ENCODE results near the gene MED6.

GRCh38 chr14:70622111-70622712, 21.8 kb upstream of the MED6 start:
- TF ChIP-seq, protein P1, sequence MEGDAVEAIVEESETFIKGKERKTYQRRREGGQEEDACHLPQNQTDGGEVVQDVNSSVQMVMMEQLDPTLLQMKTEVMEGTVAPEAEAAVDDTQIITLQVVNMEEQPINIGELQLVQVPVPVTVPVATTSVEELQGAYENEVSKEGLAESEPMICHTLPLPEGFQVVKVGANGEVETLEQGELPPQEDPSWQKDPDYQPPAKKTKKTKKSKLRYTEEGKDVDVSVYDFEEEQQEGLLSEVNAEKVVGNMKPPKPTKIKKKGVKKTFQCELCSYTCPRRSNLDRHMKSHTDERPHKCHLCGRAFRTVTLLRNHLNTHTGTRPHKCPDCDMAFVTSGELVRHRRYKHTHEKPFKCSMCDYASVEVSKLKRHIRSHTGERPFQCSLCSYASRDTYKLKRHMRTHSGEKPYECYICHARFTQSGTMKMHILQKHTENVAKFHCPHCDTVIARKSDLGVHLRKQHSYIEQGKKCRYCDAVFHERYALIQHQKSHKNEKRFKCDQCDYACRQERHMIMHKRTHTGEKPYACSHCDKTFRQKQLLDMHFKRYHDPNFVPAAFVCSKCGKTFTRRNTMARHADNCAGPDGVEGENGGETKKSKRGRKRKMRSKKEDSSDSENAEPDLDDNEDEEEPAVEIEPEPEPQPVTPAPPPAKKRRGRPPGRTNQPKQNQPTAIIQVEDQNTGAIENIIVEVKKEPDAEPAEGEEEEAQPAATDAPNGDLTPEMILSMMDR (IDR thresholded peaks at IDR 0.05) = peak in 5 of 7 experiments; percentile 64 to 92 (median 74)
- peak in 1 of 3 donors; percentile 24 for TF ChIP-seq POLR2AphosphoS5 (IDR thresholded peaks at IDR 0.05)
- no peak for TF ChIP-seq EP300 (IDR thresholded peaks at IDR 0.05)
- TF ChIP-seq POLR2A (IDR thresholded peaks at IDR 0.05) = no peak

All from stomach (tissue), 4 donors.